HG02642 (cell line): ENCODE data around the gene OXTR.

ENCODE experiments used
- ATAC-seq: cut with Tn5 transposase; IDR thresholded peaks from one replicate; pipeline ENCODE4 v1.9.1; 2021; ENCODE audit warnings: mild to moderate bottlenecking; ENCODE audit not compliant: unreplicated experiment, poor library complexity

Gene OXTR

GRCh38 chr3:8768364-8769087 is 887 bp downstream of the OXTR start:
- peak; percentile 34 for ATAC-seq

- ATAC-seq = peak; percentile 51
These were observed 1.6 kb downstream of the OXTR start for GRCh38 chr3:8767667-8768363.

- ATAC-seq = no peak
These were observed 2.2 kb downstream of the OXTR start for GRCh38 chr3:8767256-8767666.

GRCh38 chr3:8766148-8766547 is 3.3 kb downstream of the OXTR start:
- no peak for ATAC-seq

- ATAC-seq = no peak
These were observed 3.9 kb downstream of the OXTR start for GRCh38 chr3:8765528-8765927.

GRCh38 chr3:8764528-8764927 is 4.9 kb downstream of the OXTR start:
- ATAC-seq = no peak

GRCh38 chr3:8762607-8763377 is 6.6 kb downstream of the OXTR start:
- ATAC-seq = no peak

GRCh38 chr3:8761866-8762265 is 7.5 kb downstream of the OXTR start:
- ATAC-seq = no peak

GRCh38 chr3:8760506-8760905 is 8.9 kb downstream of the OXTR start:
- no peak for ATAC-seq

- no peak for ATAC-seq
These were observed 9.3 kb downstream of the OXTR start for GRCh38 chr3:8760091-8760490.

- no peak for ATAC-seq
These were observed 10.2 kb downstream of the OXTR start for GRCh38 chr3:8759038-8759707.

GRCh38 chr3:8757551-8758518 is 11.6 kb downstream of the OXTR start:
- no peak for ATAC-seq

GRCh38 chr3:8756671-8757070 is 12.7 kb downstream of the OXTR start:
- ATAC-seq = no peak

GRCh38 chr3:8755564-8756237 is 13.7 kb downstream of the OXTR start:
- no peak for ATAC-seq

GRCh38 chr3:8755097-8755496 is 14.3 kb downstream of the OXTR start:
- no peak for ATAC-seq

GRCh38 chr3:8752832-8753231 is 16.6 kb downstream of the OXTR start:
- no peak for ATAC-seq

GRCh38 chr3:8749316-8749715 is 20.1 kb downstream of the OXTR start:
- no peak for ATAC-seq

- ATAC-seq = no peak
These were observed 22.6 kb downstream of the OXTR start for GRCh38 chr3:8746780-8747345.
